T47D (cell line): ENCODE results near the gene HMG20B.
"Not testable (repeated sequence)": the region's sequence is repeated elsewhere in the genome, so short reads cannot be mapped to it uniquely, and the experiment has no call there.

Source experiments
- DNase-seq, 2 experiments: peaks; one replicate each; pipeline versions ENCODE4 v3.0.0 to v3.0.0-alpha.2; 2011 to 2012; ENCODE audit warnings: low read depth in 1 of 2, low spot score in 1 of 2
- JUND ChIP-seq: IDR thresholded peaks from 2 replicates; pipeline ENCODE4 v1.6.1; 2012; ENCODE audit warnings: low read depth
- in situ Hi-C: cut with HindIII; loops from 2 replicates; pipeline ENCODE4 v1.10.0; 2016; ENCODE audit warnings: low sequenced_read_pairs, low pct_unique_long_range_greater_than_20kb

The HMG20B gene

DNA sequence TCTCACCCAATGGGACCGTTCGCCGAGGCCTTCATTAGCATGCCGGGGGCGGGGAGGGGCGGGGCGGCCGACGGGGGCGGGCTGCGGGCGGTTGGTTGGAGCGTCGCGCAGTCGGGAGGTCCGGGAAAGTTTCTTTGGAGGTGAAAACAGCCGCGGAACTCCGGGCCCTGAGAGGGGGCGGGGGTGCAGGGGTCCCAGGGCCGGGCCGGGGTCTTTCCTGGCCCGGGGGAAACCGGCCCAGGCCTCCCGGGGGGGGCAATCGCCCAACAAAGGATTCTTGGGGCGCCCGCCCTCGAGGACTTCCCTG, at the start of gene HMG20B:
Gene HMG20B (plus strand): TSS at position 90 of the 307 bp plus-strand sequence. CDS start 366 bp downstream, outside the sequence.
- no peak for DNase-seq
- TF ChIP-seq JUND: no peak
- in situ Hi-C loops: no loop called here

- no peak for DNase-seq
- in situ Hi-C loops: no loop called here
- no peak for TF ChIP-seq JUND
These were observed 49.2 kb upstream of the HMG20B start for GRCh38 chr19:3523361-3524077.

GRCh38 chr19:3524078-3524842, 48.5 kb upstream of the HMG20B start:
- DNase-seq: no peak
- in situ Hi-C loops: no loop called here
- TF ChIP-seq JUND: no peak

GRCh38 chr19:3524904-3525451, 47.8 kb upstream of the HMG20B start:
- no peak for TF ChIP-seq JUND
- in situ Hi-C loops: no loop called here
- DNase-seq: no peak

GRCh38 chr19:3526507-3527237, 46.1 kb upstream of the HMG20B start:
- TF ChIP-seq JUND: no peak
- no peak for DNase-seq
- in situ Hi-C loops: no loop called here

- TF ChIP-seq JUND: no peak
- in situ Hi-C loops: no loop called here
- no peak for DNase-seq
These were observed 45.4 kb upstream of the HMG20B start for GRCh38 chr19:3527238-3527910.

DNA sequence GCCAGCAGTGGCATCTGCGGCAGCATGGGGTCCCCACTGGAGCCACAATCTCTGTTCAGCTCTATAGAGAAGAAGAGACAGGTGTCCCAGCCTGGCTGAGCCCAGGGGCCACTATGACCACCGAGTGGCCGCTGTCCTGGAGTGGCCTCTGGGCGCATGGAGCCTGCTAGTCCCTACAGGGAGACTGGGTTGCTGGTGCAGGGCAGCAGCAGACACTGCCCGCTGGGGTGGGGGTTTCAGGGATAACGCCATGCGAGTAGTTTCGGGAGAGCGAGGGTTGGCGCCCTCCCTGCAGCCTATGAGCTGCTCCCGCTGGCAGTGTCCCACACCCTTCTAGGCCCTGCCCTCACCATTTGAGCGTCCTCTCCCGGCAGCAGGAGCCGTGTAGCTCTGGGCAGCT, 44.7 kb upstream of the HMG20B start:
- TF ChIP-seq JUND: no peak
- no peak for DNase-seq
- in situ Hi-C loops: no loop called here

GRCh38 chr19:3528539-3529211, 44.1 kb upstream of the HMG20B start:
- DNase-seq: no peak
- in situ Hi-C loops: no loop called here
- no peak for TF ChIP-seq JUND

DNA sequence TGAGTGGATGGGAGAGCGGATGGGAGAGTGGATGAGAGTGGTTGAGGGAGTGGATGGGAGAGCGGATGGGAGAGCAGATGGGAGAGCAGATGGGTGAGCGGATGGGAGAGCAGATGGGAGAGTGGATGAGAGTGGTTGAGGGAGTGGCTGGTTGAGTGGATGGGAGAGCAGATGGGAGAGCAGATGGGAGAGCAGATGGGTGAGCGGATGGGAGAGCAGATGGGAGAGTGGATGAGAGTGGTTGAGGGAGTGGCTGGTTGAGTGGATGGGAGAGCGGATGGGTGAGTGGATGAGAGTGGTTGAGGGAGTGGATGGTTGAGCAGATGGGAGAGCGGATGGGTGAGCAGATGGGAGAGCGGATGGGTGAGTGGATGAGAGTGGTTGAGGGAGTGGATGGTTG, 43.4 kb upstream of the HMG20B start:
- DNase-seq, in situ Hi-C loops: not testable (repeated sequence)

GRCh38 chr19:3530389-3530788, 42.4 kb upstream of the HMG20B start:
- no peak for TF ChIP-seq JUND
- in situ Hi-C loops: no loop called here
- no peak for DNase-seq

DNA sequence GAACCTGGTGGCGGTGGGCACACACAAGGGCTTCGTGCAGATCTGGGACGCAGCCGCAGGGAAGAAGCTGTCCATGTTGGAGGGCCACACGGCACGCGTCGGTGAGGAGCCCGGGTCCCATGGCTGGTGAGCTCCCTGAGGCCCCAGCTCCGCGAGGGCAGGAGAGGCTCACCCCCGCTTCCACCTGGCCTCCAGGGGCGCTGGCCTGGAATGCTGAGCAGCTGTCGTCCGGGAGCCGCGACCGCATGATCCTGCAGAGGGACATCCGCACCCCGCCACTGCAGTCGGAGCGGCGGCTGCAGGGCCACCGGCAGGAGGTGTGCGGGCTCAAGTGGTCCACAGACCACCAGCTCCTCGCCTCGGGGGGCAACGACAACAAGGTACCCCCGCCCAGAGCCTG, 41.0 kb upstream of the HMG20B start:
- in situ Hi-C loops: no loop called here
- DNase-seq: no peak
- TF ChIP-seq JUND: no peak
